Coronary artery (tissue), 2 donors: Measurements from ENCODE around the gene RACK1.

ENCODE experiments used
- DNase-seq: peaks from one replicate; pipeline ENCODE4 v3.0.0-alpha.2; 2017; ENCODE audit warnings: low spot score
- H3K27ac ChIP-seq, 2 donors: fragments of 200-600 bp; sonication (generic); one replicate each; pipeline ENCODE4 v1.5.1; 2016 to 2019
- H3K4me3 ChIP-seq: fragments of 200-600 bp; sonication (generic); 2 replicates; pipeline ENCODE4 v1.5.1; 2016; ENCODE audit warnings: mild to moderate bottlenecking, moderate library complexity
- CTCF ChIP-seq: fragments of 200-600 bp; sonication (generic); IDR thresholded peaks from one replicate; pipeline ENCODE4 v1.5.1; 2019; ENCODE audit warnings: antibody characterized with exemption

RACK1 gene

DNA sequence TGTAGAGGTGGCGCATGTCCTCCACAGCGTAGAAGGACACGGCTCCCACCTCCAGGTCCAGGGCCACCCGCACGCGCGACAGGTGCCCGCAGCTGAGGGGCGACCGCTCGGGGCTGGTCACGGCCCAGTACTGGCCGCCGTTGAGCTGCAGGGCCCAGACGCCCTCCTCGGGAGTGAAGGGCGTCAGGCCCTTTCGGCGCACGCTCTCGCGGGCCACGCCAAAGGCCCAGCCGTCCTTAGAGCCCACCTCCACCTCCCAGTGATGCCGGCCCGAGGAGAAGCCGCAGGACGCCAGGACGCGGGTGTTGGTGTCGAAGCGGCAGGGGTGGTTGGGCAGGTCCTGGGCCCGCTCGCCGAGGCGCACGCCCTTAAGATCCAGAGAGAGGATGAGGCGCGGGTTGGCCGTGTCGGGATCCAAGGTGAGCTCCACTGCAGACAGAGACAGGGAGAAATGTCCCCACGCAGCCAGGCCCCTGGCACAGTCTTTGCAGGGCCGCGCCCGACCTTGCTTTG, 48.4 kb downstream of the RACK1 start:
- H3K27ac ChIP-seq = no peak overlapping the region
- no peak for DNase-seq
- no peak overlapping the region for H3K4me3 ChIP-seq
- no peak for TF ChIP-seq CTCF

DNA sequence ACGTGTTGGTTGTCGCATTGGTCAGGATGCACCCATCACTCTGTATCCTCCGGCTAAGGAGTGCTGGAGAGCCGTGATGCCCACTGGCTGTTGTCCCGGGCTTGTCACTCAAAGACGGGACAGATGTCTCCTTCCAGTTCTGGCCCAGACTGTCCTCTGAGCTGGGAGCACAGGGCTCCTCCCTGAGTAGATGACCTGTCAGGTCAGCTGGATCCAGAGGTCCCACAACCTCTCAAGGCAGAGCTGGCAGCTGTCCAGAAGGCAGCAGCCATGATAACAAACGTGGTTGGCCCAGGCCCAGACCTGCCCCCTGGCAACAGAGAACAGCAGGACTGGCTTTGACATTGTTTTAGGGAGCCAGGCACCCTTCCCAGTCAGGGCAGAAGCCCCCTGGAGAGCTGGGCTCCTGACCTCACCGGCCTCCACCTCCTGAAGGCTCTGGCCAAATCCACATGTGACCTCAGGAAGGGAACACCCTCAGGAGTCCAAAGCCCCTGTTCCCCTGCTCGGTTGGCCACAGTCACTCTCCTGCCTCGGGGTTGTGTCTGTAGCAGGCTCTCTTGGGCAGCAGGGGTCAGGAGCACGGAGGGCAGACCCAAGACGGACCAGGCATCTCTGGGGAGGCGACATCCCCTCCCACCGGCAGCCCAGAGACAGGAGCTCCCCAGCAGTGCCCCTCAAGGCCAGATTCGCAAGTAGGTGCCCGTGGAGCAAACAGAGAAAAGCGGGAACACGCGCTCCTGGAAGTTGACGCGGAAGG, 49.0 kb downstream of the RACK1 start:
- Histone ChIP-seq H3K27ac (no peak overlapping the region), H3K4me3 (no peak overlapping the region)
- TF ChIP-seq CTCF = no peak
- no peak for DNase-seq

DNA sequence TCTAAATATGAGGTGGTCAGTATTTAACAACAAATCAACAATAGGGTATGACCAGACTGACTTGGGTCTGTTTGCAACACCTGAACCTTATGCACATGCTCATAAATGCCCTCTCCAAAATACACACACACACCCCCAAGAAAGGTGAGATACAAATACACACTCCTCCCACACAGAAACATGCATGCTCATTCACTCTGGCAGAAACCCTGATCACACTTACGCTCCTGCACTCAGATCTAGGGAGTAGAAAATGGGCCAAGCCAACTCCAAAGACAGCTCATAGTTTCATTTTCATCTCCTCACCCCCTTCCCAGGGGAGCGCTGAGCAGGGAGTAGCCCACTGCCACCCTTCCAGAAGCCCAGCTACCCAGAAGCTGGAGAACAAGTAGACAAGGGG, 50.0 kb downstream of the RACK1 start:
- no peak for DNase-seq
- no peak overlapping the region for H3K4me3 ChIP-seq
- no peak for TF ChIP-seq CTCF
- H3K27ac ChIP-seq = no peak overlapping the region

DNA sequence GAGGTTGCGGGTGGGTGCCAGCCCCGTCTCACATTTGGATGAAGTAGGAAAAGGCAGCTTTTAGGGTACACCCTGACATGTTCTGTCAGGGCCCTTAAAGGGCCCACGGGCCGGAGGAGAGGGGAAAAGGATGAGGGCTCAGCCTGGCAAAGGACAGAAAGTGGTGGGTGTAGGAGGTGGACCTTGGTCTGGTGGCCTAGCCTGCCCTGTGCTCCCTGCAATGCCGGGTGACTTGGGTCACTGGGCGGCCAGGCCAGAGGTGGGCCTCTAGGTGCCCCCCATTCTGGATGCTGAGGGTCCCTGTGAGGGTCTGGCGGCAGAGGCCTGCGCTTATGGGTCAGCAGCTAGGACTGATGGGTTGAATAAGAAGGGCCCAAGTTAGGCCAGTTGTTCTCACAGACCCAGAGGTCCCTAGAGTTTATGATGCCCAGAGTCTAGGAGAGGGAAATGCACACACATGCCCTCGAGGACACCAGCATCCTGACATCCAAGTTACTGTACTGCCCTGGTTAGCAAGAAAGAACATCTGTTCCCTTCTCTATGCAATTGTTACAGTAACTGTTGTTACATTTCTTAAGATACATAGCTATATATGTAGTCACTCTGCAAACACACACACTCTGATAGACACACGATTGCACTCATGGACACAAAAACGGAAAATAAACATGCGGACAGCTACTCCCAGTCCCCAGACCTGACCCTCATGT, 51.2 kb downstream of the RACK1 start:
- Histone ChIP-seq H3K27ac (peak overlapping the region; percentile 88 to 97), H3K4me3 (peak overlapping the region; percentile 90)
- no peak for DNase-seq
- no peak for TF ChIP-seq CTCF

DNA sequence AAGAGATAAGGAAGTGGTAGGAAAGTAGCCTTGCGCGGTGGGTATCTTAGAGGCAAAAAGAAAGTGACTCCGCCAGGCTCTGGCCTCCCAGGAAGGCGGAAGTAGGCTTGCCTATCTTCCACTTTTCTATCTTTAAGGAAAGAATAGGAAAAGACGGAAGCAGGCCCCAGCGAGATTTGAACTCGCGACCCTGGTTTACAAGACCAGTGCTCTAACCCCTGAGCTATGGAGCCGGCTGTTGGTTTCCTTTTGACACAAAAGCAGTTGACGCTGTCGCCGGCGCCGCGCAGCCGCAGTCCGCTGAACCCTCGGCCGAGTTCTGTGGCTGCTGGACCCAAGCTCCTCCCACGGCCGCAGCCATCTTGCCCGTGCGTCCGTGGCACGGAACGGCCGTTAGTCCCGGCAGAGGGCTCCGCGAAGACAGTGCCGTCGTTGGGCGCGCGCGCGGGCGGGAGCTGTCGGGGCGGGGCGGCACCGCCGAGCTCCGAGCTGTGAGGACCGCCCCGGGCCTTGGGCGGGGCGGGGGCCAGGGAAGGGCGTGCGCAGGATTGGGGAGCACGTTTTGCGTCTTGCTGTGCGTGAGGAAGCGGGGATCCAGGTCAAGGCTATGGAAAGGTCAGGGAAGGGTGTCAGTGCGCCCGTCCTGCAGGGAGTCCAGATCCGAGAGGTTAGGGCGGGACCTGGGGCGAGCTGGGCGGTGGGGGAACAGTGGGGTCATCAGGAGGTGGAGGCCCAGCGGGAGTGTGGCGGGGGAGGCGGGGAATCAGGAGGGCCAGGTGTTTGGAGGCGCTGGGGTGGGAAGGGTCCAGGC, 52.0 kb downstream of the RACK1 start:
- peak overlapping the region; percentile 90 for H3K4me3 ChIP-seq
- H3K27ac ChIP-seq = peak overlapping the region; percentile 88 to 97
- DNase-seq = peak; percentile 99
- no peak for TF ChIP-seq CTCF

GRCh38 chr5:181190711-181191525, 52.8 kb downstream of the RACK1 start:
- Histone ChIP-seq H3K4me3 (peak overlapping the region; percentile 90), H3K27ac (peak overlapping the region; percentile 88 to 97)
- DNase-seq = no peak
- no peak for TF ChIP-seq CTCF
